Activated CD8-positive, alpha-beta memory T cell treated with anti-CD3 and anti-CD28 coated beads, Interleukin-2, amount 50 U/mL, for 48 hours (primary cell): ENCODE data around the gene ACADVL.

ENCODE experiments used
- DNase-seq: peaks from one replicate; pipeline ENCODE4 v3.0.0-alpha.2; 2020

Gene ACADVL

GRCh38 chr17:7217113-7217987 is 2.4 kb upstream of the ACADVL start:
- no peak for DNase-seq

DNA sequence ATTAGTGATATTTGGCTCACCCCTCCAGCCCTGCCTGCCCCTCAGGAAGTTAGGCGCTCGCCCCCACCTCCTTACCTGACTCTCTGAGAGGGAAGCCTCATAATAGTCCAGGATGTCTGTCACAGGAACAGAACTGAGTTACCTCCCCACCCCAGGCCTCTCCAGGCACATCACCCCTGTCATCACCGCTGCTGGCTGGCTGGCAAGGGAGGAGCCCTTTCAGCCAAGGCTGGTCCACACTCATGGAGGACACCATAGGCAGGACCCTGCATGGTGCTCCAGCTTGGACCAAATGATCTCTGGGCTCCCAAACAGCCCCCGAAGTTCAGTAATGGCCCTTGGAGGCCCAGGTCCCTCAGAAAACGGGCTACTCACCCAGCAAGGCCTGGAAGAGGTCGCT is 1.6 kb upstream of the ACADVL start:
- no peak for DNase-seq

- DNase-seq, result no peak
Observed at GRCh38 chr17:7218758-7219157, 980 bp upstream of the ACADVL start.

GRCh38 chr17:7219229-7219811 is 418 bp upstream of the ACADVL start:
- DNase-seq, result no peak

DNA sequence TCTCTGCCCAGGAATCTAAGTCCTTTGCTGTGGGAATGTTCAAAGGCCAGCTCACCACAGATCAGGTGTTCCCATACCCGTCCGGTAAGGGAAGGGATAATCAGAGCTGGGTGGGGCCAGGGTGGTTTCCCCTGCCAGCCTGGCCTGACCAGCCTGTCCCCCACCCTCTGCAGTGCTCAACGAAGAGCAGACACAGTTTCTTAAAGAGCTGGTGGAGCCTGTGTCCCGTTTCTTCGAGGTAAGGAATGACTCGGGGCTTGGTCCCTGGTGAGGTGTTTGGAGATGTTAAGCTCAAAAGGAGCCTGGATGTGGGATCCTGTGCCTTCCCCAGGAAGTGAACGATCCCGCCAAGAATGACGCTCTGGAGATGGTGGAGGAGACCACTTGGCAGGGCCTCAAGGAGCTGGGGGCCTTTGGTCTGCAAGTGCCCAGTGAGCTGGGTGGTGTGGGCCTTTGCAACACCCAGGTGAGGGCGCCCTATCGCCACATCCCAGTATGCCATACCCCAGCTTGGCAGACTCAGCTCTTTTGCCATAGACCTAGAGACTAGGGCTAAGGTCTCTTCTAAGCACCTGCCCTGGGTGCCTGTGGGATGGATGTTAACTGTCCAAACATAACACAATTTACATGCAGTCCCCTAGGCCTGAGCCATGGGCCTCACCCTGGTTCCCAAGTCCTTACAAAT is 997 bp downstream of the ACADVL start:
- DNase-seq, result peak; percentile 81

DNA sequence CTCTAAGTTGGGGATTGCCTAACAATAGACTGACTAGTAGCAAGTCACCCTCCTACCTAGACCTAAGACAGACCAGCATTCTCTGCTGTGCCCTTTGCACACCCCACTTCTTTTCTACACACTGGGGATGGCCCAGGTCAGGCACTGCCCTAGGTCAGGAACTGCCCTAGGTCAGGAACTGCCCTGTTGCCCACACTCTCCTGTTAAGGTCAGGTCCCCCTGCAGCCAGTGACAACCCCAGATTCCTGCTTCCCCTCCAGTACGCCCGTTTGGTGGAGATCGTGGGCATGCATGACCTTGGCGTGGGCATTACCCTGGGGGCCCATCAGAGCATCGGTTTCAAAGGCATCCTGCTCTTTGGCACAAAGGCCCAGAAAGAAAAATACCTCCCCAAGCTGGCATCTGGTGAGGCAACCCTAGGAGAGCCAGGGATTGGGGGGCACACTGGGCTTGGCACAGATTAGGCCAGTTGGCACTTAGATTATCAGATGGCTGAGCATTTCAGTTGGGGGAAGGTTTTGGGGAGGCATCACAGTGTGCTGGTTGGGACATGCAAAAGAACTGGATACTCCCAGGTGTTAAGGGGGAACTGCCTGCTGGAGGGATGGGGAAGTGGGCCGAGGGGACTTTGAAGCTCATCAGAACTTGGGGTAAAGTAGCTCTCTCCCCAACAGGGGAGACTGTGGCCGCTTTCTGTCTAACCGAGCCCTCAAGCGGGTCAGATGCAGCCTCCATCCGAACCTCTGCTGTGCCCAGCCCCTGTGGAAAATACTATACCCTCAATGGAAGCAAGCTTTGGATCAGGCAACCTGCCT is 1.7 kb downstream of the ACADVL start:
- DNase-seq, result no peak

GRCh38 chr17:7222093-7222971 is 2.6 kb downstream of the ACADVL start:
- DNase-seq, result no peak

- DNase-seq, result no peak
Observed at GRCh38 chr17:7222972-7223292, 3.2 kb downstream of the ACADVL start.

DNA sequence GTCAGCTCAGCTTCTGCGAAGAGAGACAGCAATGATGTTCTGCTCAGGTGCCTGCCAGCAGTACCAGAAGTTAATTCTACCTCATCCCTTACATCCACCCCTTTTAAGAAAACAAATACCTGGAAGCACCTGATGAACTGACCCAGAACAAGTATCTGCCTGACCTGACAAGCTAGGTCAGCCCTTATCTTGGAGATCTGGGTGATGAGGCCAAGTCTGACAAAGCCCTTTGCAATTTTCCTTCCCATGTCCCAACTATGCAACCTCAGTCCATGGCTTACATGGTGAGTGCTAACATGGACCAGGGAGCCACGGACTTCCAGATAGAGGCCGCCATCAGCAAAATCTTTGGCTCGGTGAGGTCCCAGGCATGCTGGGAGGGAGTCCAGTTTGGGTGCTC is 3.6 kb downstream of the ACADVL start:
- DNase-seq, result no peak

GRCh38 chr17:7224110-7224509 is 4.4 kb downstream of the ACADVL start:
- DNase-seq, result no peak

- no peak for DNase-seq
Observed at GRCh38 chr17:7224661-7225111, 4.9 kb downstream of the ACADVL start.

DNA sequence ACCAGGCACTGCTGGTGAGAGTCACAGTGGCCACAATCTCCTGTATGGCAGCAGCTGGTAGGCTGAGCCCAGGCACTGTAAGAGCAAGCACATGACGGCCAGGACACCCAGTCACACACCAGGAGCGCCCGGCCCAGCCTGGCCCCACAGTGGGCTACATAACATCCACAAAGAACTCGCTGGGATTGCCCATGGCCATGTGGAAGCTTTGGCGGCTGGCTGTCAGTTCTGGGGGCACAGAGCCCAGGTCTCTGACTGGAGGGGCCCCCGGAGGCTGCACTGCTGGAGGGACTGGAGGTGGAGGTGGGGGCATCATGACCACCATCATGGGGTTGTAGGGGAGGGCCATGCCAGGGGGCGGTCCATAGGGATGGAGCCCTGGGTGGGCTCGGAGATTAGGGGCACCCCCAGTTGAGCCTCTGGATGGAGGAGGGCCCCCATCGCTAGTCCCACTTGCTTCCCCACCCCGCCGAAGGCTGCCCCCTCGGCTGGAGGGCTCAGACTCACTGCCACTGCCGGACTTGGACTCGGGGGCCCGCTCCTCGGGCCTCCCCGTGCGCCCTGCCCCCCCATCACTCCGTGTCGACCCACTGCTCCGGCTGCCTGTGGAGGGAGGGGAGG is 6.1 kb downstream of the ACADVL start:
- DNase-seq, result no peak

GRCh38 chr17:7226721-7227710 is 7.3 kb downstream of the ACADVL start:
- no peak for DNase-seq

- no peak for DNase-seq
Observed at GRCh38 chr17:7228920-7229319, 9.2 kb downstream of the ACADVL start.

- DNase-seq, result no peak
Observed at GRCh38 chr17:7229504-7229903, 9.8 kb downstream of the ACADVL start.

- DNase-seq, result no peak
Observed at GRCh38 chr17:7232114-7232513, 12.4 kb downstream of the ACADVL start.

- no peak for DNase-seq
Observed at GRCh38 chr17:7233701-7234082, 14.0 kb downstream of the ACADVL start.

DNA sequence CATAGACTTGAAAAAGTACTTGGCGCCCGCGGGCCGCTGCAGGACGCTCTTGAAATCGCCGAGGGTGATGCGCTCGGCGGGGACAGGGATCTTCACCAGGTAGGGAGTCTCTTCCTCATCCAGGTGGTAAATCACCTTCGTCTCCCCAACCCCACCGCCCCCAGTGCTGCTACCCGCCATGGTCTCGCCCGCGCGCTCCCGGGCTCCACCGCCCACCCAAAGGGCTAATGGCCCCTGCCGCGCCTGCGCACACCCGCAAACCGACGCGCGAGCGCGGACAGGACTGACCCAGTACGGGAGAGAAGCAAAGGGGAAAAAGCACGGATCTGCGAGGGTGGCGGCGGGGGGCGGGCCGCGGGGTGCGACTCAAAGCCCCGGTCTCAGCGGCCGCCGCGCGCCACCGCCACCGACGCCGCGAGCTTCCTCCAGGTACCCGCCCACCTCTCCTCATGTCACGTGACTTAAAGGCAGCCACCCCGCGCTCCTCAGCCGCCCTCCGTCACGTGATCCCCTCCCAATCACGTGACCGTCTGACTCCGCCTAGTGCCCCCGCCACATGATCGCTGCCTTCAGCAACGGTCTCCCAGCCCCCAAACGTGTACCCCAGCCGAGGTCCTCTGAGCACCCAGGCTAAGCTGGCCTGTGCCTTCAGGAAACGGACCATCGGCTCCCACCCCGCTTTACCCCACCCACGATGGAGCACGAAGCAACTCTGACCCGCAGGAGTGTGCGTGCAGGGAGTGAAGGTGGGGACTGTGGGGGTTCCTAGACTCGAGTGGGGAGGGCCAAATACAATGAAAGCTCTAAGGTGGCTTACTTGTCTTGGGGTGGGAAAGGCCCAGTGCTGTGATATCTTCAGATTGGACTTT is 14.6 kb downstream of the ACADVL start, which contains the start of gene DVL2:
TSS of gene DVL2 (minus strand) at position 435 of the 869 bp plus-strand sequence. CDS start at position 180, 255 bp downstream.
- peak; percentile 95 for DNase-seq
